IMR-90 (cell line): ENCODE data around the gene EXOC6B. TPM values are rescaled to one million over a fixed set of nuclear protein-coding genes. Genes with fewer than 3 reads are reported as not detected.

Source experiments
- ATAC-seq: fragments of 200-7000 bp; cut with Tn5 transposase; 2 replicates; pipeline ENCODE4 v1.9.1; 2020; ENCODE audit warnings: low read depth, mild to moderate bottlenecking, moderate library complexity
- BruUV-seq: library from RNA; stranded (reverse); fragments of 400-500 nt; replicated peaks from 2 replicates; lab custom pipeline; 2021; lab: Mats Ljungman, UMichigan
- CTCF ChIA-PET: fragments of 300-600 bp; formaldehyde crosslinking; extraction: SDS; loops from one replicate; lab custom pipeline; 2021; ENCODE audit warnings: antibody characterized with exemption; lab: Yijun Ruan, JAX
- POLR2A ChIA-PET: fragments of 300-600 bp; sonication (Branson Sonifier 250); formaldehyde crosslinking; loops from one replicate; lab custom pipeline; 2022; ENCODE audit warnings: antibody characterized with exemption; ENCODE audit not compliant: unreplicated experiment; lab: Charles Lee
- DNase-seq: peaks from one replicate; pipeline ENCODE4 v3.0.0; 2013
- H2AFZ ChIP-seq: replicated peaks from 2 replicates; pipeline ENCODE3; 2013; ENCODE audit warnings: low read length, mild to moderate bottlenecking; ENCODE audit not compliant: poor library complexity
- H2AK5ac ChIP-seq: 2 replicates; pipeline ENCODE4 v1.6.1; 2013; ENCODE audit warnings: low read depth, low read length, inconsistent platforms
- H2AK9ac ChIP-seq: replicated peaks from 2 replicates; pipeline ENCODE3; 2013; ENCODE audit warnings: mild to moderate bottlenecking, low read depth, low read length, moderate library complexity; ENCODE audit not compliant: poor library complexity
- H2BK120ac ChIP-seq: 2 replicates; pipeline ENCODE4 v1.6.1; 2013; ENCODE audit warnings: low read depth, low read length, inconsistent platforms
- H2BK15ac ChIP-seq: 3 replicates; pipeline ENCODE4 v1.6.1; 2013; ENCODE audit warnings: low read depth, low read length, inconsistent platforms
- H2BK20ac ChIP-seq: 2 replicates; pipeline ENCODE4 v1.6.1; 2013; ENCODE audit warnings: low read depth, mild to moderate bottlenecking, inconsistent platforms, low read length, moderate library complexity
- H2BK5ac ChIP-seq: 2 replicates; pipeline ENCODE4 v1.6.1; 2013; ENCODE audit warnings: mild to moderate bottlenecking, low read depth, low read length, inconsistent platforms; ENCODE audit not compliant: poor library complexity, severe bottlenecking
- H3K14ac ChIP-seq: replicated peaks from 2 replicates; pipeline ENCODE4 v1.6.1; 2013; ENCODE audit warnings: low read depth, low read length, inconsistent platforms
- H3K18ac ChIP-seq: 2 replicates; pipeline ENCODE4 v1.6.1; 2013; ENCODE audit warnings: low read depth, low read length, control low read depth
- H3K23ac ChIP-seq: 2 replicates; pipeline ENCODE4 v1.6.1; 2013; ENCODE audit warnings: low read depth, low read length, inconsistent platforms
- H3K27ac ChIP-seq: 2 replicates; pipeline ENCODE4 v1.5.1; 2013; ENCODE audit warnings: mild to moderate bottlenecking, control low read depth, low read length; ENCODE audit not compliant: insufficient read depth
- H3K27me3 ChIP-seq: 2 replicates; pipeline ENCODE4 v1.6.1; 2013; ENCODE audit warnings: low read length; ENCODE audit not compliant: control insufficient read depth, insufficient read depth
- H3K36me3 ChIP-seq: 2 replicates; pipeline ENCODE4 v1.6.1; 2013; ENCODE audit warnings: low read length, mixed read lengths; ENCODE audit not compliant: control insufficient read depth, insufficient read depth
- H3K4ac ChIP-seq: 2 replicates; pipeline ENCODE4 v1.6.1; 2013; ENCODE audit warnings: low read depth, low read length, inconsistent platforms
- H3K4me1 ChIP-seq: 2 replicates; pipeline ENCODE4 v1.6.1; 2013; ENCODE audit warnings: low read length, mixed read lengths; ENCODE audit not compliant: control insufficient read depth, insufficient read depth
- H3K4me2 ChIP-seq: 2 replicates; pipeline ENCODE4 v1.6.1; 2013; ENCODE audit warnings: low read depth, mild to moderate bottlenecking, control low read depth, low read length, moderate library complexity
- H3K4me3 ChIP-seq: 2 replicates; pipeline ENCODE4 v1.5.1; 2013; ENCODE audit warnings: low read depth, mild to moderate bottlenecking, control low read depth, low read length, moderate library complexity; ENCODE audit not compliant: insufficient read depth
- H3K56ac ChIP-seq: 2 replicates; pipeline ENCODE4 v1.6.1; 2013; ENCODE audit warnings: low read length, inconsistent platforms; ENCODE audit not compliant: insufficient read depth; ENCODE audit errors: extremely low read depth
- H3K79me1 ChIP-seq, 2 experiments: 2 replicates each; pipeline ENCODE4 v1.6.1; 2013; ENCODE audit warnings: low read length in 2 of 2, inconsistent platforms in 1 of 2, low read depth in 1 of 2
- H3K9ac ChIP-seq: 2 replicates; pipeline ENCODE4 v1.6.1; 2013; ENCODE audit warnings: low read depth, low read length, control low read depth
- H3K9me1 ChIP-seq: 2 replicates; pipeline ENCODE4 v1.6.1; 2013; ENCODE audit warnings: low read length, inconsistent platforms; ENCODE audit not compliant: insufficient read depth
- H3K9me3 ChIP-seq: 2 replicates; pipeline ENCODE4 v1.6.1; 2013; ENCODE audit warnings: low read length; ENCODE audit not compliant: control insufficient read depth, insufficient read depth
- H4K20me1 ChIP-seq: 2 replicates; pipeline ENCODE4 v1.6.1; 2013; ENCODE audit warnings: low read length, inconsistent platforms; ENCODE audit not compliant: insufficient read depth
- H4K5ac ChIP-seq: 2 replicates; pipeline ENCODE4 v1.6.1; 2013; ENCODE audit warnings: mild to moderate bottlenecking, low read depth, low read length, control low read depth
- H4K8ac ChIP-seq, 2 experiments: 2 replicates each; pipeline ENCODE4 v1.6.1; 2013; ENCODE audit warnings: low read depth in 2 of 2, low read length in 2 of 2, control low read depth in 1 of 2, inconsistent platforms in 1 of 2
- H4K91ac ChIP-seq: 2 replicates; pipeline ENCODE4 v1.6.1; 2013; ENCODE audit warnings: low read depth, low read length, inconsistent platforms; ENCODE audit not compliant: insufficient read depth
- BHLHE40 ChIP-seq: fragments of 150-350 bp; IDR thresholded peaks from 2 replicates; pipeline ENCODE4 v1.6.1; 2016; ENCODE audit warnings: mild to moderate bottlenecking, low read depth, low read length
- CEBPB ChIP-seq: IDR thresholded peaks from 2 replicates; pipeline ENCODE4 v1.6.1; 2012; ENCODE audit warnings: low read depth, low read length, improper control_type of control experiment
- CHD1 ChIP-seq: IDR thresholded peaks from 2 replicates; pipeline ENCODE4 v1.6.1; 2012; ENCODE audit warnings: low read depth, low read length, improper control_type of control experiment
- FOS ChIP-seq: fragments of 150-350 bp; IDR thresholded peaks from 2 replicates; pipeline ENCODE4 v1.6.1; 2016; ENCODE audit warnings: low read depth, low read length
- MAFK ChIP-seq: IDR thresholded peaks from 2 replicates; pipeline ENCODE4 v1.6.1; 2012; ENCODE audit warnings: low read depth, low read length, improper control_type of control experiment
- MAZ ChIP-seq: IDR thresholded peaks from 2 replicates; pipeline ENCODE4 v1.6.1; 2012; ENCODE audit warnings: low read depth, mild to moderate bottlenecking, low read length, improper control_type of control experiment, moderate library complexity, borderline replicate concordance
- MXI1 ChIP-seq: IDR thresholded peaks from 2 replicates; pipeline ENCODE4 v1.6.1; 2012; ENCODE audit warnings: low read depth, mild to moderate bottlenecking, low read length, moderate library complexity, borderline replicate concordance
- NFE2L2 ChIP-seq: fragments of 150-350 bp; IDR thresholded peaks from 2 replicates; pipeline ENCODE4 v1.6.1; 2016; ENCODE audit warnings: low read depth, mild to moderate bottlenecking, low read length
- POLR2A ChIP-seq: IDR thresholded peaks from 2 replicates; pipeline ENCODE4 v1.6.1; 2012; ENCODE audit warnings: mild to moderate bottlenecking, low read depth, low read length
- RAD21 ChIP-seq: IDR thresholded peaks from 2 replicates; pipeline ENCODE4 v1.6.1; 2012; ENCODE audit warnings: low read length, improper control_type of control experiment
- RCOR1 ChIP-seq: IDR thresholded peaks from 2 replicates; pipeline ENCODE4 v1.6.1; 2012; ENCODE audit warnings: mild to moderate bottlenecking, low read length, improper control_type of control experiment; ENCODE audit not compliant: insufficient replicate concordance
- RFX5 ChIP-seq: IDR thresholded peaks from 2 replicates; pipeline ENCODE4 v1.8.0; 2012; ENCODE audit warnings: low read depth, mild to moderate bottlenecking, low read length, moderate library complexity
- SMC3 ChIP-seq: fragments of 150-350 bp; IDR thresholded peaks from 2 replicates; pipeline ENCODE4 v1.6.1; 2016; ENCODE audit warnings: low read depth, mild to moderate bottlenecking, antibody characterized with exemption, low read length, moderate library complexity
- USF2 ChIP-seq: fragments of 150-350 bp; IDR thresholded peaks from 2 replicates; pipeline ENCODE4 v1.6.1; 2017; ENCODE audit warnings: mild to moderate bottlenecking, antibody characterized with exemption, low read length, low read depth
- dilution Hi-C: fragments of 300-500 bp; cut with HindIII; formaldehyde crosslinking; loops from one replicate; pipeline ENCODE4 v1.14.3; 2018; ENCODE audit warnings: low sequenced_read_pairs; ENCODE audit not compliant: unreplicated experiment
- in situ Hi-C: fragments of 300-500 bp; cut with MboI; formaldehyde crosslinking; loops from 3 replicates; pipeline ENCODE4 v1.14.3; 2019; ENCODE audit warnings: low sequenced_read_pairs, inconsistent platforms, mixed read lengths
- intact Hi-C: fragments of 100-400 bp; cut with micrococcal nuclease; formaldehyde crosslinking; loops from 2 replicates; pipeline ENCODE4 v1.10.0; 2022
- polyA plus RNA-seq, 3 experiments: library from polyadenylated mRNA; depleted of rRNA; stranded (reverse); fragments of >200 nt; gene quantifications; 2 replicates each; pipeline ENCODE4 v1.2.3, GENCODE V29; 2012; ENCODE audit warnings: low replicate concordance in 1 of 3
- total RNA-seq: library from RNA; depleted of rRNA; stranded (reverse); fragments of >200 nt; gene quantifications from 2 replicates; pipeline ENCODE4 v1.2.3, GENCODE V29; 2012
- TF ChIP-seq, protein P1 (sequence below): conservative IDR thresholded peaks from 2 replicates; pipeline ENCODE4 v1.5.1; 2012; ENCODE audit warnings: mild to moderate bottlenecking, low read depth, low read length, improper control_type of control experiment
- TF ChIP-seq, protein P2 (sequence below): fragments of 150-350 bp; IDR thresholded peaks from 2 replicates; pipeline ENCODE4 v1.6.1; 2016; ENCODE audit warnings: low read depth, mild to moderate bottlenecking, low read length, moderate library complexity, borderline replicate concordance

EXOC6B gene
- total and polyA plus RNA-seq, 2 of the 4 experiments (the other 2 are of a cell fraction), result 10.2 to 29.4 TPM

DNA sequence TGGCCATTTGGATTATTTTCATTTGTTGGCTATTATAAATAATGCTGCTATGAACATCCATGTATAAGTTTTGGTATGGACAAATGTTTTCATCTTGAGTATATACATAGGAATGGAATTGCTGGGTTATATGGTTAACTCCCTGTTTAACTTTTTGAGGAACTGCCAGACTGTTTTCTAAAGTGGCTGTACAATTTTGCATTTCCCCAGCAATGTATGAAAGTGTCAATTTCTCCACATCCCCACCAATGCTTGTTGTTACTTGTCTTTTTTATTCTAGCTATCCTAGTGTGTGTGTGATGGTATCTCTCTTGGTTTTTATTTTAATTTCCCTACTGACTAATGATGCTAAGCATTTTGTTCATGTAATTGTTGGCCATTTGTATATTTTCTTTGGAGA lies 587.5 kb downstream of the EXOC6B start:
- H2BK15ac ChIP-seq, result no peak overlapping the region
- BruUV-seq, result no TSS peak
- H3K14ac ChIP-seq, result no peak overlapping the region
- no peak overlapping the region for H2BK5ac ChIP-seq
- in situ Hi-C loops, result no loop called here
- no peak overlapping the region for H3K18ac ChIP-seq
- H2BK120ac ChIP-seq, result no peak overlapping the region
- no peak overlapping the region for H3K4me2 ChIP-seq
- H3K4me3 ChIP-seq, result no peak overlapping the region
- H4K5ac ChIP-seq, result no peak overlapping the region
- H2BK20ac ChIP-seq, result no peak overlapping the region
- DNase-seq, result no peak
- no peak overlapping the region for H2AK5ac ChIP-seq
- H3K36me3 ChIP-seq, result no peaks in the 10 kb centered on the region
- no peak for TF ChIP-seq NFE2L2
- TF ChIP-seq, protein P1, sequence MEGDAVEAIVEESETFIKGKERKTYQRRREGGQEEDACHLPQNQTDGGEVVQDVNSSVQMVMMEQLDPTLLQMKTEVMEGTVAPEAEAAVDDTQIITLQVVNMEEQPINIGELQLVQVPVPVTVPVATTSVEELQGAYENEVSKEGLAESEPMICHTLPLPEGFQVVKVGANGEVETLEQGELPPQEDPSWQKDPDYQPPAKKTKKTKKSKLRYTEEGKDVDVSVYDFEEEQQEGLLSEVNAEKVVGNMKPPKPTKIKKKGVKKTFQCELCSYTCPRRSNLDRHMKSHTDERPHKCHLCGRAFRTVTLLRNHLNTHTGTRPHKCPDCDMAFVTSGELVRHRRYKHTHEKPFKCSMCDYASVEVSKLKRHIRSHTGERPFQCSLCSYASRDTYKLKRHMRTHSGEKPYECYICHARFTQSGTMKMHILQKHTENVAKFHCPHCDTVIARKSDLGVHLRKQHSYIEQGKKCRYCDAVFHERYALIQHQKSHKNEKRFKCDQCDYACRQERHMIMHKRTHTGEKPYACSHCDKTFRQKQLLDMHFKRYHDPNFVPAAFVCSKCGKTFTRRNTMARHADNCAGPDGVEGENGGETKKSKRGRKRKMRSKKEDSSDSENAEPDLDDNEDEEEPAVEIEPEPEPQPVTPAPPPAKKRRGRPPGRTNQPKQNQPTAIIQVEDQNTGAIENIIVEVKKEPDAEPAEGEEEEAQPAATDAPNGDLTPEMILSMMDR, result no peak
- no peak for TF ChIP-seq FOS
- TF ChIP-seq BHLHE40, result no peak
- TF ChIP-seq USF2, result no peak
- no peak for TF ChIP-seq RAD21
- no peak for TF ChIP-seq CHD1
- TF ChIP-seq, protein P2, sequence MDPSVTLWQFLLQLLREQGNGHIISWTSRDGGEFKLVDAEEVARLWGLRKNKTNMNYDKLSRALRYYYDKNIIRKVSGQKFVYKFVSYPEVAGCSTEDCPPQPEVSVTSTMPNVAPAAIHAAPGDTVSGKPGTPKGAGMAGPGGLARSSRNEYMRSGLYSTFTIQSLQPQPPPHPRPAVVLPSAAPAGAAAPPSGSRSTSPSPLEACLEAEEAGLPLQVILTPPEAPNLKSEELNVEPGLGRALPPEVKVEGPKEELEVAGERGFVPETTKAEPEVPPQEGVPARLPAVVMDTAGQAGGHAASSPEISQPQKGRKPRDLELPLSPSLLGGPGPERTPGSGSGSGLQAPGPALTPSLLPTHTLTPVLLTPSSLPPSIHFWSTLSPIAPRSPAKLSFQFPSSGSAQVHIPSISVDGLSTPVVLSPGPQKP, result no peak
- TF ChIP-seq RCOR1, result no peak
- no peak for TF ChIP-seq MAFK
- TF ChIP-seq CEBPB, result no peak
- TF ChIP-seq MXI1, result no peak
- no peak for TF ChIP-seq RFX5
- no peak for TF ChIP-seq MAZ
- TF ChIP-seq POLR2A, result no peak
- no peak for TF ChIP-seq SMC3
- H2AFZ ChIP-seq, result no peak overlapping the region
- no peaks in the 10 kb centered on the region for H3K9me3 ChIP-seq
- H3K9me1 ChIP-seq, result peaks cover 3% of the 10 kb centered on the region; the same call in 1 of the 2 replicates
- no peak overlapping the region for H3K4ac ChIP-seq
- H3K56ac ChIP-seq, result no peak overlapping the region
- ChIA-PET POLR2A (no interaction called here), CTCF (no interaction called here)
- no peak overlapping the region for H4K91ac ChIP-seq
- no peak overlapping the region for H3K9ac ChIP-seq
- no peaks in the 10 kb centered on the region; a peak in 1 of 4 replicates for H3K79me1 ChIP-seq
- peaks cover 2% of the 10 kb centered on the region for H3K4me1 ChIP-seq
- H3K27ac ChIP-seq, result no peak overlapping the region
- intact Hi-C loops, result no loop called here
- H4K8ac ChIP-seq, result no peak overlapping the region
- no peaks in the 10 kb centered on the region for H4K20me1 ChIP-seq
- ATAC-seq, result no peak
- H3K23ac ChIP-seq, result no peak overlapping the region
- H2AK9ac ChIP-seq, result no peak overlapping the region
- no peaks in the 10 kb centered on the region for H3K27me3 ChIP-seq
- dilution Hi-C loops, result no loop called here
